Activated naive CD4-positive, alpha-beta T cell treated with anti-CD3 and anti-CD28 coated beads for 36 hours (primary cell): ENCODE measurements around the gene FLT1. TPM values are rescaled to one million over a fixed set of nuclear protein-coding genes. Genes with fewer than 3 reads are reported as not detected.

ENCODE experiments used
- CTCF ChIA-PET: fragments of 350-600 bp; sonication (Branson Sonifier 250); formaldehyde crosslinking; loops from one replicate; lab custom pipeline; 2021; ENCODE audit warnings: antibody characterized with exemption; lab: Charles Lee
- DNase-seq: peaks from one replicate; pipeline ENCODE4 v3.0.0-alpha.2; 2020
- H3K27ac Mint-ChIP-seq: one replicate; pipeline ENCODE4 v1.8.0; 2021; ENCODE audit warnings: mild to moderate bottlenecking, mixed read lengths
- H3K27me3 Mint-ChIP-seq: one replicate; pipeline ENCODE4 v1.8.0; 2021; ENCODE audit warnings: low read depth, mixed read lengths
- H3K36me3 Mint-ChIP-seq: one replicate; pipeline ENCODE4 v1.8.0; 2021; ENCODE audit warnings: low read depth, mixed read lengths
- H3K4me1 Mint-ChIP-seq: one replicate; pipeline ENCODE4 v1.8.0; 2021; ENCODE audit warnings: low read depth, mixed read lengths
- H3K4me3 Mint-ChIP-seq: one replicate; pipeline ENCODE4 v1.8.0; 2021; ENCODE audit warnings: mild to moderate bottlenecking, moderate library complexity, mixed read lengths
- H3K9me3 Mint-ChIP-seq: one replicate; pipeline ENCODE4 v1.8.0; 2021; ENCODE audit warnings: mixed read lengths
- intact Hi-C: fragments of 100-400 bp; cut with micrococcal nuclease; formaldehyde crosslinking; loops from one replicate; pipeline ENCODE4 v1.15.1; 2023
- total RNA-seq, 2 experiments: library from RNA; stranded (reverse); gene quantifications; one replicate each; pipeline ENCODE4 v1.2.3, GENCODE V29; 2021

FLT1 gene
- 10 to 100 TPM; 21.8 to 21.9 TPM for total RNA-seq

- Mint-ChIP-seq H3K27ac (peak within 1 kb of the TSS; percentile 77), H3K4me3 (peak within 1 kb of the TSS; percentile 77), H3K9me3 (no peaks in the 10 kb centered on the region), H3K27me3 (peaks cover 31% of the 10 kb centered on the region), H3K4me1 (peaks cover 23% of the 10 kb centered on the region), H3K36me3 (peaks cover 7% of the 10 kb centered on the region)
- CTCF ChIA-PET = no interaction called here
- DNase-seq = peak; percentile 61
- intact Hi-C loops = loop anchor here (5.0 kb wide), 1 partner anchor 173 kb away; no protein-coding TSS in a partner anchor
Measured at GRCh38 chr13:28494778-28495537, at the start of gene FLT1. Gene FLT1 (minus strand): TSS chr13:28495128. CDS start chr13:28494843, 285 bp downstream.

GRCh38 chr13:28544026-28544425, 49.1 kb upstream of the FLT1 start:
- H3K27ac Mint-ChIP-seq = no peak overlapping the region
- H3K4me1 Mint-ChIP-seq = peaks cover 19% of the 10 kb centered on the region
- intact Hi-C loops = no loop called here
- DNase-seq = no peak
- H3K27me3 Mint-ChIP-seq = peaks cover 12% of the 10 kb centered on the region
- no peak overlapping the region for H3K4me3 Mint-ChIP-seq
- H3K9me3 Mint-ChIP-seq = peaks cover 8% of the 10 kb centered on the region
- CTCF ChIA-PET = interaction anchor here (1.1 kb wide), 1 partner anchor 26 kb away, joined by 3 read pairs; no protein-coding TSS in a partner anchor
- no peaks in the 10 kb centered on the region for H3K36me3 Mint-ChIP-seq

GRCh38 chr13:28542804-28543203, 47.9 kb upstream of the FLT1 start:
- DNase-seq = no peak
- H3K4me1 Mint-ChIP-seq = peaks cover 23% of the 10 kb centered on the region

GRCh38 chr13:28541966-28542365, 47.0 kb upstream of the FLT1 start:
- CTCF ChIA-PET = no interaction called here
- H3K4me1 Mint-ChIP-seq = peaks cover 23% of the 10 kb centered on the region
- H3K36me3 Mint-ChIP-seq = peaks cover 1% of the 10 kb centered on the region
- DNase-seq = no peak
- peaks cover 8% of the 10 kb centered on the region for H3K9me3 Mint-ChIP-seq
- no peak overlapping the region for H3K27ac Mint-ChIP-seq
- peaks cover 7% of the 10 kb centered on the region for H3K27me3 Mint-ChIP-seq
- intact Hi-C loops = no loop called here
- no peak overlapping the region for H3K4me3 Mint-ChIP-seq

More at GRCh38 chr13:28542804-28543203, 47.9 kb upstream of the FLT1 start:
- peaks cover 8% of the 10 kb centered on the region for H3K9me3 Mint-ChIP-seq
- intact Hi-C loops = no loop called here
- no peak overlapping the region for H3K4me3 Mint-ChIP-seq
- H3K27me3 Mint-ChIP-seq = peaks cover 11% of the 10 kb centered on the region
- peaks cover 1% of the 10 kb centered on the region for H3K36me3 Mint-ChIP-seq
- H3K27ac Mint-ChIP-seq = no peak overlapping the region
- CTCF ChIA-PET = interaction anchor here (0.6 to 1.1 kb wide), 2 partner anchors 27 to 68 kb away, joined by 3 read pairs; no protein-coding TSS in a partner anchor

- Mint-ChIP-seq H3K27me3 (peaks cover 5% of the 10 kb centered on the region), H3K4me3 (no peak overlapping the region), H3K9me3 (peaks cover 8% of the 10 kb centered on the region), H3K27ac (peak overlapping the region; percentile 82), H3K36me3 (peaks cover 1% of the 10 kb centered on the region), H3K4me1 (peaks cover 23% of the 10 kb centered on the region)
- intact Hi-C loops = loop anchor here (1.0 kb wide), 1 partner anchor 48 kb away; no protein-coding TSS in a partner anchor
- CTCF ChIA-PET = interaction anchor here (0.6 to 0.7 kb wide), 2 partner anchors 29 to 126 kb away, joined by 3 to 4 read pairs; no protein-coding TSS in a partner anchor
- peak; percentile 27 for DNase-seq
Measured at GRCh38 chr13:28540612-28541011, 45.7 kb upstream of the FLT1 start.

- Mint-ChIP-seq H3K4me1 (peaks cover 23% of the 10 kb centered on the region), H3K27ac (peak overlapping the region; percentile 82)
Measured at GRCh38 chr13:28539625-28540286, 44.8 kb upstream of the FLT1 start.

GRCh38 chr13:28538932-28539331, 44.0 kb upstream of the FLT1 start:
- CTCF ChIA-PET = no interaction called here
- Mint-ChIP-seq H3K27ac (no peak overlapping the region), H3K4me3 (no peak overlapping the region), H3K9me3 (peaks cover 5% of the 10 kb centered on the region), H3K27me3 (peaks cover 9% of the 10 kb centered on the region), H3K36me3 (peaks cover 3% of the 10 kb centered on the region), H3K4me1 (peaks cover 23% of the 10 kb centered on the region)
- intact Hi-C loops = loop anchor here (1.0 kb wide), 3 partner anchors 8 to 35 kb away; no protein-coding TSS in a partner anchor
- no peak for DNase-seq

More at GRCh38 chr13:28539625-28540286, 44.8 kb upstream of the FLT1 start:
- Mint-ChIP-seq H3K27me3 (peaks cover 7% of the 10 kb centered on the region), H3K36me3 (peaks cover 3% of the 10 kb centered on the region), H3K9me3 (peaks cover 9% of the 10 kb centered on the region), H3K4me3 (no peak overlapping the region)
- CTCF ChIA-PET = interaction anchor here (0.6 kb wide), 1 partner anchor 125 kb away, joined by 4 read pairs; no protein-coding TSS in a partner anchor
- no peak for DNase-seq
- intact Hi-C loops = loop anchor here (1.0 kb wide), 4 partner anchors 8 to 47 kb away; no protein-coding TSS in a partner anchor

GRCh38 chr13:28537171-28537570, 42.2 kb upstream of the FLT1 start:
- peaks cover 3% of the 10 kb centered on the region for H3K36me3 Mint-ChIP-seq
- CTCF ChIA-PET = no interaction called here
- peaks cover 2% of the 10 kb centered on the region for H3K9me3 Mint-ChIP-seq
- H3K4me1 Mint-ChIP-seq = peaks cover 27% of the 10 kb centered on the region
- no peak overlapping the region for H3K27ac Mint-ChIP-seq
- no peak overlapping the region for H3K4me3 Mint-ChIP-seq
- intact Hi-C loops = no loop called here
- DNase-seq = no peak
- H3K27me3 Mint-ChIP-seq = peaks cover 22% of the 10 kb centered on the region

- Mint-ChIP-seq H3K27ac (no peak overlapping the region), H3K9me3 (peaks cover 2% of the 10 kb centered on the region), H3K36me3 (peaks cover 3% of the 10 kb centered on the region), H3K27me3 (peaks cover 22% of the 10 kb centered on the region), H3K4me1 (peaks cover 25% of the 10 kb centered on the region), H3K4me3 (no peak overlapping the region)
- intact Hi-C loops = no loop called here
- CTCF ChIA-PET = no interaction called here
- no peak for DNase-seq
Measured at GRCh38 chr13:28536371-28536770, 41.4 kb upstream of the FLT1 start.

GRCh38 chr13:28535734-28536133, 40.8 kb upstream of the FLT1 start:
- Mint-ChIP-seq H3K36me3 (peaks cover 3% of the 10 kb centered on the region), H3K4me3 (no peak overlapping the region), H3K27ac (no peak overlapping the region), H3K27me3 (peaks cover 22% of the 10 kb centered on the region), H3K4me1 (peaks cover 22% of the 10 kb centered on the region), H3K9me3 (peaks cover 2% of the 10 kb centered on the region)
- CTCF ChIA-PET = no interaction called here
- no peak for DNase-seq
- intact Hi-C loops = no loop called here

- H3K27me3 Mint-ChIP-seq = peaks cover 22% of the 10 kb centered on the region
- H3K4me1 Mint-ChIP-seq = peaks cover 13% of the 10 kb centered on the region
- H3K9me3 Mint-ChIP-seq = peaks cover 2% of the 10 kb centered on the region
- H3K36me3 Mint-ChIP-seq = peaks cover 3% of the 10 kb centered on the region
- CTCF ChIA-PET = interaction anchor here (0.6 to 0.7 kb wide), 2 partner anchors 17 to 23 kb away, joined by 3 read pairs; no protein-coding TSS in a partner anchor
- no peak overlapping the region for H3K27ac Mint-ChIP-seq
- intact Hi-C loops = no loop called here
- DNase-seq = no peak
- H3K4me3 Mint-ChIP-seq = no peak overlapping the region
Measured at GRCh38 chr13:28534801-28535200, 39.9 kb upstream of the FLT1 start.

- H3K27ac Mint-ChIP-seq = no peak overlapping the region
- no peak overlapping the region for H3K4me3 Mint-ChIP-seq
- peaks cover 23% of the 10 kb centered on the region for H3K27me3 Mint-ChIP-seq
- intact Hi-C loops = no loop called here
- H3K4me1 Mint-ChIP-seq = peaks cover 9% of the 10 kb centered on the region
- peaks cover 3% of the 10 kb centered on the region for H3K36me3 Mint-ChIP-seq
- peaks cover 2% of the 10 kb centered on the region for H3K9me3 Mint-ChIP-seq
- DNase-seq = no peak
- CTCF ChIA-PET = interaction anchor here (0.5 to 0.7 kb wide), 2 partner anchors 23 to 219 kb away, joined by 3 read pairs; no protein-coding TSS in a partner anchor
Measured at GRCh38 chr13:28534210-28534609, 39.3 kb upstream of the FLT1 start.
